ENCODE measurements around the gene CDK19. TPM values are rescaled to one million over a fixed set of nuclear protein-coding genes. Genes with fewer than 3 reads are reported as not detected.

CDK19 gene
- total RNA-seq, 2 donors from 2014 or later, result 17.9 to 32.4 TPM

DNA sequence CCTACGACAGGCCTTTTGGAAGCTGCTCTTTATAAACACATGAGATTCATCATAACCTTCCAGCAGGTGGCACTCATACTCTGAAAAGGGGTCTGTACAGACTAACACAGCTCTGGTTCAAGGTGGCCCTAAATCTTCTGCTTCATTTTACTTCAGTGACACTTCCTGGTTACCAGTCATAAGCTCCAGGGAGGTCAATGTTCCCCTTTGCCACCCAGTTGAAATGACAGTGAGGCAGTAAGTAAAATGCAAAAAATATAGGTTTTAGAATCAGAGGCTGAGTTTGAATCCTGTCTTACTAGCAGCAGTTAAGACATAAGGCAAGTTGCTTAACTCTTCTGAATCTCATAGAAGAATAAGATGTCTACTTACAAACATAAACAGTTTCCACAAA lies 132.8 kb downstream of the CDK19 start:
- DNase-seq, result peak; percentile 63 to 69
- peak; percentile 97 for ATAC-seq
- intact Hi-C loops (cut with DNase I, micrococcal nuclease), result loop anchor here in 1 of 2 donors (2.0 kb wide), 1 partner anchor 266 kb away; no protein-coding TSS in a partner anchor

DNA sequence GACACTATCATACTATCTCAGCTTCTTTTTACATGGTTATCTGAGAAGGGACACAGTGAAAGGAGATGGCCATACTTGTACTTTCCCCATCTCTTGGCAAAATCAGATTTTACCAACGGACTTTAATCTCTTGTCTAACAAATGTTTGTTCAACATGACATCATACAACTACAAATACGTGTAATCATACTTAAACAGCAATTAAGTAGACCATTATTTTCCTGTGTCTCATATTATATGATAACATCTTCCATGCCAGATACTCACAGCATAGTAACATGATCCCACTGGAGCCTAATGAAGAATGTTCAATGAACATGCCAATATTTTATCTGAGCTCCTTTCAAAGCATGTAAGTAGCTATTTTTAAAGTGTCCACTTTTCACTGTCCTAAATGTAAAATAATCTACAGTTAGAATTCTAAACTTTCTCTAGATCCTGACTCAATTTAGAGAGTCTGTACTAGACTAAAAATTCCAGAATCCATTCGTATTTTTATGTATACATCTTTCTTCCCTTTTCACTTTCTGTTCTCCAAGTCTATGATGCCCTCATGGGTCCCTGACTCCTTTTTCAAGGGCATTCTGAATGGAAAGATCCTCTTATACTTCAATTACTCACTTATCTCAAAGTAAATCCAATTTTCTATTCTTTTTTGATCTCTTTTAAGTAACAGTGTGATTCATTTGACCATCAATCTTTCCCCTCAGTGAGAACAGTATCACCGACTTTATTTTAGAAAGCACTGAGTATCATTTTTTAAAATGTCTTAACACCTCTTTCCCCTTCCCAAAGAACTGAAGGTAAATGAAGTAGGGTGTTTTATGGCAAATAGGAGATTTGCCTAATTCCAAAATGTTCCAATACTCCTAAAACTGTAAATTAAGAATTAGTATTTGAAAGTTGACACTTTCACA lies 133.5 kb downstream of the CDK19 start:
- DNase-seq (no peak), ATAC-seq (peak; percentile 19)
- intact Hi-C loops (cut with DNase I, micrococcal nuclease), result loop anchor here in 1 of 2 donors (2.0 kb wide), 1 partner anchor 267 kb away; no protein-coding TSS in a partner anchor

DNA sequence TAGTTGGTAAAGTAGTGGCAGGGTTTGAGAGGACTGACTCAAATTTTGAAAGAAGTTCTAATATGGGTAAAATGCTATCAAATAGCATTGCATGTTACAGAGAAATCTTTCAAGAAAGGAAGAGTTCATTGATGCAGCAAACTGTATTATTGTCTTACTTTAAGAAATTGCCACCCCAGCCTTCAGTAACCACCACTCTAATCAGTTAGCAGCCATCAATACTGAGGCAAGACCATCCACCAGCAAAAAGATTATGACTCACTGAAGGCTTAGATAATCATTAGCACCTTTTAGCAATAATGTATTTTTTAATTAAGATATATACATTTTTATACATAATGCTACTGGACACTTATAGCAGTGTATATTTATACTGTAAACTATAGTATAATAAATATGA lies 138.9 kb downstream of the CDK19 start:
- DNase-seq (no peak), ATAC-seq (no peak)
- intact Hi-C loops (cut with DNase I, micrococcal nuclease), result no loop called here

DNA sequence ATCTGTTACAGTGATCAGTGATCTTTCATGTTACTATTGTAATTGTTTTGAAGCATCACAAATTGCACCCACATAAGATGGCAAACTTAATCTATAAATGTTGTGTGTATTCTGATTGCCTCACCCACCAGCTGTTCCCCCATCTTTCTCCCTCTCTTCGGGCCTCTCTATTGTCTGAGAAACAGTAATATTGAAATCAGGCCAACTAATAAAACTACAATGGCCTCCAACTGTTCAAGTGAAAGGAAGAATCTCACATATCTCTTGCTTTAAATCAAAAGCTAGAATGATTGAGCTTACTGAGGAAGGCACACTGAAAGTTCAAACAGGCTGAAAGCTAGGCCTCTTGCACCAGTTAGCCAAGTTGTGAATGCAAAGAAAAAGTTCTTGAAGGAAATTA lies 141.2 kb downstream of the CDK19 start:
- ATAC-seq, result no peak
- DNase-seq, result no peak
- intact Hi-C loops (cut with DNase I, micrococcal nuclease), result no loop called here

DNA sequence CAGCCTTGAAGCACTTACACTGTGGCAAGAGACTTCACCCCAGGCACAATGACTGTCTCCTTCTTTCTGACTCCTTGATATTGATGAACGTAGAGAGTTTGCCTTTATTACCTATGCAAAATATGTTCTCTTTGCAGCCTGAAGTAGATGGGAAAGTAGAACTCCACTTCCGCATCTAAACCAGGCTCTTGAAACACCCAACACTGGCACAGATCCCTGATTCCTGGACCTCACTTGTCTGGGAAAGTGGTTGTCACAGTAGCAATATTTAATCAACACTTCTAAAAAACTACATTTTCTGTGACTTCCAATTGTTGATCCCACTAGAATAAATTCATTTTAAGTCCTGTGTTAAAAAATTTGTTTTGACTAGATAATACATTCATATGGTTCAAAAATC lies 143.1 kb downstream of the CDK19 start:
- DNase-seq (no peak), ATAC-seq (no peak)
- intact Hi-C loops (cut with DNase I, micrococcal nuclease), result no loop called here

DNA sequence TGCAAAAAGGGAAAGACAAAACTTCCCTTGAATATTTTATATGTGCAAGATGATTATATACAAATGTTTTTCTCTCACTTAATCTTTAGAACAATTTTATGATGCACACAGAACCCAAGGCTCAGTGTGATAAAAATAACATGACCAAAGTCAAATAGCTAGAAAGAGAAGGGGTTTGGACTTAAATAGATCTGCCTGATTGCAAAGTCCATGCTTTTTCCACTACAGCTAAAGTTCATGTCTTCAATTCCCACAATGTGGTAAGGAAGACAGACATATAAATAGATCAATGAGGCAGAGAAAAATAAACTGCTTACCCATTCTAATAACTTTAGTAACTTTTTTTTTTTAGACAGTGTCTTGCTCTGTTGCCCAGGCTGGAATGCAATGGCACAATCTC lies 143.8 kb downstream of the CDK19 start:
- ATAC-seq, result peak; percentile 59
- intact Hi-C loops (cut with DNase I, micrococcal nuclease), result no loop called here
- no peak for DNase-seq

DNA sequence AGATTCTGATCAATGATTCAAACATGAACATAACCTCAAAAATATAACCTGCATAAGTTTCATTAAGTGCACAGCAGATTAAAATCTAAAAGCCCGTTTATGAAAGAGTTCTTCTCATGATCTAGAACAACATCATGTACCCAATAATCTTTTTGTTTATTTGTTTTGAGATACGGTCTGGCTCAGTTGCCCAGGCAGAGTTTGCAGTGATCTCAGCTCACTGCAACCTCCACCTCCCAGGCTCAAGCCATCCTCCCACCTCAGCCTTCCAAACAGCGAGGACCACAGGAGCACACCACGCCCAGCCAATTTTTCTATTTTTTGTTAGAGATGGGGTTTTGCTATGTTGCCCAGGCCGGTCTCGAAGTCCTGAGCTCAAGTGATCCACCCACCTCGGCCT lies 149.7 kb downstream of the CDK19 start:
- intact Hi-C loops (cut with DNase I, micrococcal nuclease), result no loop called here
- peak; percentile 13 for ATAC-seq
- no peak for DNase-seq

DNA sequence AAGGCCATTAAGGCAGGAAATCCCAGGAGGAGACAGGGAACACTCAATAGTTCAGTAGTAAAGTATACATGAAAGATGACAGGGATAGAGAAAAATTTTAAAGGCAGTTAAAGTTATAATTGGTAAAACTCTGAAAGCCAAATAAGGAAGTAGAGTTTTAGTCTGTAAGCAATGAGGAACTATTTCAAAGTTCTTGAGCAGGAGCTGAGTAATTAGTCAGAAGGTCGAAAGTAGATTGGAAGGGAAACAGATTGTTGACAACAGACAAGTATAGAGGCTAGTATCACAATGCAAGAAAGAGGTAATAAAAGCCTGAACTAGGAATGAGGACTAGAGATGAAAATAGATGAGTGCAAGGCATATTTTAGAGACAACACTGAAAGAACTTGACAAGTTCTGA lies 150.3 kb downstream of the CDK19 start:
- intact Hi-C loops (cut with DNase I, micrococcal nuclease), result no loop called here
- peak; percentile 95 for ATAC-seq
- no peak for DNase-seq

DNA sequence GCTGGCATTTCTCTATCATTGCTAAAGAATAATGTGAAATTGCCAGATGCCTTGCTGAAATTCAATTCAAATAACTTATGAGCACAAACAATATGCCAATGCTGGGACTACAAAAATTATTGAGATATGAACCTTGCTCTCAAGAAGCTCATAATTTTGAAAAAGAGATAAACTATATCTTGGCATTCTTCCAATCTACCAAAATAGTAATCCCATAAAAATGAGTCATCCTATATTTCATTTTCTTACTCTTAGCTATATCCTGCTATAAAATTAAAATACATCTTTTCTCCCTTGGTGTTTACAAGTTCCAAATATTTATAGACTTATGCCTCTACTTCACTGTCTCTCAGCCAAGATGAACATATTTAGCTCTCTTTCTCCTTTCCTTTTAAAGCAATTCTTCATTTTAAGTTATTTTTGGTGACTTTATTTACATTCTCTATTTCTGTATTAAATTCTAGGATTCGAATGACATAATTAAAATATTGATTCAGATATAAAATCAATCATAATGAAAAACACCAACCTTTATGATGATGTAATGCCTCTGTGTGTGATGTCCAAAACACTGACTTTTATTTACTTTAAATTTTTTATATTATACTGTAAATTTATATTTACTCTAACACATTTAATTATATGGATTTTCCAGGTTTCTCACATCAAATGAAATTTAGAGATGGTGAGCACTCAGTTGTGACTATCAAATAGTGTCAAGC lies 152.6 kb downstream of the CDK19 start:
- DNase-seq (no peak), ATAC-seq (peak; percentile 44)
- intact Hi-C loops (cut with DNase I, micrococcal nuclease), result no loop called here

DNA sequence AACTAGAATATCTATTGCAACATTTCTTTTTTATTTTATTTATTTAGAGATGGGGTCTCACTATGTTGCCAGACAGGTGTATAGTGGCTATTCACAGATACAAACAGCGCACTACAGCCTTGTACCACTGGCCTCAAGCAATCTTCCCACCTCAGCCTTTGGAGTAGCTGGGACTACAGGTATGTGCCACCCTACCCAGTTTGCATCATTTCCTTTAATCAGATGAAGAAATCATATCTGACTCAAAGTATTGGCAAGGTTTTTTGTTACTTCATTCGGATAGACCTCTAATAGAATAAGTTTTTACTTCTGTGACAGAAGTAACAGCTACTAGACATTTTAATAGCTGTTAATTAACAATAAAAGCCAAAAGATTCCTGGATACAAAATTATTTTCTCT lies 153.9 kb downstream of the CDK19 start:
- intact Hi-C loops (cut with DNase I, micrococcal nuclease), result no loop called here

DNA sequence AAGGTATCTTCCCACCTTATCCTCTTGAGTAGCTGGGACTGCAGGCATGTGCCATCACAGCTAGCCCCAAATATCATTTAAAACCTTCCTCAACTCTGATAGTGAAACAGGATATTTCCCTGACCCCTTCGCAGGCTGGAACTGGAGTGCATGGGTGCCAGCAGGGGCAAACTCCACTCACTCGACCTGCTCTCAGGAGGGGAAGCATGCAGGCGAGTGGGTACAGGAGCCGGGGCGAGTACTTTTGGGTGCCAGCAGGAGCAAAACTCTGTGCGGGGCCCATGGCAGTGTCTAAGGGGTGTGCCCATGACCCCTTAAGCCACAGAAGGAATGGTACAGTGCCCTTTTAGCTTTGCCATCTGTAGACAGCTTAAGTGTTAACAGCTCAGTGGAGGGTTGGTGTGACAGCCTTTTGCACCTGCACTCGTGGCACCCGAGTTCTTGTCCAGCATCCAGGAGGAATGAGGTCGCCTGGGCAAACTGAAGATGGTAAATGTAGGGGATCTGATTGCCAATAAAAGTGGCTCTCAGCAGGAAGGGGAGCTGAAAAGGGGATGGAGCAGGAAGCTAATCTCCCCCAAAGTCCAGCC lies 155.1 kb downstream of the CDK19 start:
- intact Hi-C loops (cut with DNase I, micrococcal nuclease), result no loop called here
- ATAC-seq, result no peak
- DNase-seq, result no peak

More for the DNA sequence above, 153.9 kb downstream of the CDK19 start:
- ATAC-seq (no peak), DNase-seq (no peak)

DNA sequence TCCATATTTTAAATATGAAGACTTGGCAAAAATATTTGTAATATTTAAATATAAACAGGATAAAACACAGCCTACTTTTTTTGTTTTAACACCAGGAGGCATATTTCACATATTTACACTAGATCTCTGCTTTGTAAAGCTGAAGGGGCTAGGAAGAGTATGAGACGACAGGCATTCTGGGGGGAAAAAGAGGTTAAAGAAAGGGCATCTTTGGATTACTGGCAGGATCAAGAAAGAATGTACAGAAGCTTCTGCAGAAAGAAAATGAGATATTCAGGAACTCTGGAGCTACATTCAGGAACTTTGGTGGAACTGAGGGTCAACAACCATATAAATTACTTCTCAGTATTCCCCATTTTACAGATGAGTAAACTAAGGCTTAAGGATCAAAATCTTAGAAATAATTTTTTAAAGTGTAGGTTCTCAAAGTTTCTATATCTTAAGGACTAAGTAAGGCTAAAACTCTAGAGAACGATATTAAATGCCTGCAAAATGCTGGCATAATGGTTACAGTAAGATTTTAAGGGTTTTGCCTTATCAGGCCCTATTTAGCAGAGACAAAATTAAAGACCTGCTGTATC lies 156.5 kb downstream of the CDK19 start:
- intact Hi-C loops (cut with DNase I, micrococcal nuclease), result no loop called here

DNA sequence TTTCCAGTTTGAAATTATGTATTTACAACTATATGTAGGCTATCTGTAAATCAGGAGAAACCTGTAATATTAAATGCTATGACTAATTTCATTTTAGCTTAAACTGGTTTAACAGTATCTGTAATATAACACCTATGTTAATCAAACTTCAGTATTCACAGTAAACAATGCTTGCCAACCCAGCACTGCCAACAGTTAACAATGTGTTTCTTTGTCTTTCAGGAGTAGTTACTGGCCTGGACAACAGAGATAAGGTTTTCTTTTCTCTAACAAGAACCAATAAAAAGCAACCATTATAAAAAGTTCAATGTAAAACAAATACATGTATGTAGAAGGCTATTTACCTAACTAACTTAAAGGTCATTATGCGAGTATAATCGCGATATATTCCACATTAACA lies 158.8 kb downstream of the CDK19 start:
- intact Hi-C loops (cut with DNase I, micrococcal nuclease), result no loop called here
- ATAC-seq (peak; percentile 90), DNase-seq (peak in 1 of 2 donors; percentile 26)

More for the DNA sequence above, 156.5 kb downstream of the CDK19 start:
- ATAC-seq, result no peak
- DNase-seq, result no peak

DNA sequence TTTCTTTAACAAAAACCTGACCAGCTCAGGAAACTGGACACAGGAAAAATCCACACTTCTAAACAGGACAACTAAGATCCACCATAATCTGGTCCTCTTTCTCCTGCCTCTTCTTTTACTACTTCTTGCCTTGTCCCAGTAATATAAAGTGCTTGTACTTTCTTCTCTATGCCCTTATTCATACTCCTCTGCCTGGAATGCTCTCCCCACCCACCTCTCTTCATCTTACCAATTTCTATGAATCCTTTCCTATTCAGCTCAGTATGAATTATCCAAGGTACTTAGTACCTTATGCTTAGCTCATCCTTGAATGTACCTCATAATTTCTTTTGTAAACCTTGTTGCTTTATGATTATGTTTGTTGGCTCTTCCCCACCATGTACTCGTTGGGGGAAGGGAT lies 159.4 kb downstream of the CDK19 start:
- no peak for DNase-seq
- intact Hi-C loops (cut with DNase I, micrococcal nuclease), result no loop called here
- ATAC-seq, result peak; percentile 7

DNA sequence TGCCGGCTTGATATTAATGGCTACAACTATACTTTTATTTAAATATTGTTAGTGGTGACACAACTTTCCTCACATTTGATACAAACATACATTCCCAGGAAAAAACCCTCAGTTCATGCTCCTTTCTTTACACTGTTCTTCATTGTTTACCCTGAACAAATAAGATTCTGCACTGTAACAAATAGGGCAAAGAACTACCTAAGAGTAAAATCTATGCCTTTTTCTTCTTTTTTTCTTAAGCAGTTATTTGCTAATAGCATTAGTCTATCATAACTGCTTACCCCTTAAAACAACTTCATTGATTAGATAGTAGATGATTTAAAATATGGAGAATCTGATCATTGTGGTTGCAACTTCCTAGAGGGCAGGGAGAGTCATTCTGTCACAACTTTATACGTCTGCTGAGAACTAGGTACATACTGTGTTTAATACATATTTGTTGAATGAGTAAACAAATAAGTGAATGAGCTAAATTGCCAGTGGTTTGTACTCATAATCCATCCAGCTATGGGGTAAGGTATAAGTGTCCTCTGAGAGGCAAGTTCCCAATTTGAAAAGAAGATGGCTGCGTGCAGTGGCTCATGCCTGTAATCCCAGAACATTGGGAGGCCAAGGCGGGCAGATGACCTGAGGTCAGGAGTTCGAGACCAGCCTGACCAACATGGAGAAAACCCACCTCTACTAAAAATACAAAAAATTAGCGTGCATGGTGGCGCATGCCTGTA lies 161.0 kb downstream of the CDK19 start:
- DNase-seq, result no peak
- intact Hi-C loops (cut with DNase I, micrococcal nuclease), result no loop called here
- ATAC-seq, result peak; percentile 57

DNA sequence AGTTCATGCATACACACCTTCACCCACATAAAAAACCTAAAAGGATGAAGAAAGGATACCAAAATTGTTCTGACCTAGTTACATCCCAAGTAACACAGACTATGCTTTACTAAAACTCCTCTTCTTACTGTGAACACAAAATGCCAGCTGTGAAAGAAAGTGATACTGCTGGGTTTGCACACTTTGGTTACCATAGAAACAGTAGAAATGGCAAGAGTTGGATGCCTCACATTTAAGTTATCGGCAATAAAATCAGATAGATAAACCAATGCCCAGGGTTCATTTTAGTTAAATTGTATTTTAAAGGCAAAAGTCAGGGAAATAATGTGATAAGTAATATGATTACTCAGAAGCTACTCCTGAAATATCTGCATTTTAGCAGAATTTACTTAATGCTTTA lies 161.9 kb downstream of the CDK19 start:
- DNase-seq (no peak), ATAC-seq (no peak)
- intact Hi-C loops (cut with DNase I, micrococcal nuclease), result no loop called here

DNA sequence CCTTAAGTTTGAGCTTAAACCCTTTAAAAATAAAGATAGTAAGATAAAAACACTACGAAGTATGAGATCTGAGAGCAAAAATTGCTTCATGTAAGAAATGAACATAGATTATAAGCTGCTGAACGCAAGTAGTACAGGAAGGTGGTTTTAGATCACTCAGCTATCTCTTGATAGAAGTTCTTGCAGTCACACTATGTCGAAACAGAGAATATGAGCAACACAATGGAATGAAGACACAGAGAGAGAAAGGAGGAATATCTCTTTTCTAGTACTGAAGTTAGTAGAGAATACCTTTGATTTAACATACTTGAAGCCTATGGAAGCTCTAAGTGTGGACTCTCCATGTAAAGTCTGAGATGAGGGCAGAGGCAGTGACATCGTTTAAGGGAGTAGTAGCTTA lies 162.7 kb downstream of the CDK19 start:
- ATAC-seq (no peak), DNase-seq (no peak)
- intact Hi-C loops (cut with DNase I, micrococcal nuclease), result no loop called here

DNA sequence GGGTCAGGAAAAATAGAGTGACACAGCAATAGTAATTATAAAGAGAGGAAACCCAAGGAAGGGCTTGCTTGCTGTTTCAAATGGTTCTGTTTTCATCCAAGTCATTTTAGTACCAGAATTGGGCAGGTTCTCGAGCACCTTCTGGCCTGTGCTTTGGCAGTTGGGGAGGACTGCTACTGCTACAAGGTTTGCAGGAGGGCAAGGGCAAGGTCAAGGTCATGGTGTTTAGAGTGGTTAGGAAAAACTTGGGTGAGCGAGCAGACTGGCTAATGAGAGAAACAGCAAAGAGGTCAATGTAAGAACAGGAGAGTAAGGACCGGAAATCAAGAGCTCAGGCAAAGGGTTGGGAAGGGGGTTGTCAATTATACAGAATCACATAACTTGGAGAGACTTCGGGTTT lies 164.5 kb downstream of the CDK19 start:
- intact Hi-C loops (cut with DNase I, micrococcal nuclease), result no loop called here
- no peak for DNase-seq
- no peak for ATAC-seq

DNA sequence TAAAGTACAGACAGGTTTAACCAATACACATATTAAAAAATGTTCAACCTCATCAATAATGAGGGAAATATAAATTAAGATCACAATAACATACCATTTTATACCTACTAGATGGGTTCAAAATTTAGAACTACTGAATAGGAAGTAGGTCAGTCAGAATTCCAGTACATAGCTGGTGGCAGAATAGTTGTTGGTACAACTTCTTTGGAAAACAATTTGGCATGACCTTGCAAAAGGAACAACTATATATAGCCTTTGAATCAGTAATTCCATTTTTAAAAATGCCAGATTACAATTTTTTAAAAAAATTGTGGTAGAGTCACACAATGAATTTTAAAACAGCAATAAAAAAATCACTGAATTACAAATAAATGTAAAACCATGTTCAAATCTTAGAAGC lies 165.6 kb downstream of the CDK19 start:
- intact Hi-C loops (cut with DNase I, micrococcal nuclease), result no loop called here
- no peak for DNase-seq
- ATAC-seq, result no peak
